GM18511 (cell line): Measurements from ENCODE around the gene TEDC2.
"Not testable (repeated sequence)": the region's sequence is repeated elsewhere in the genome, so short reads cannot be mapped to it uniquely, and the experiment has no call there.

Experiments used
- ATAC-seq: cut with Tn5 transposase; IDR thresholded peaks from one replicate; pipeline ENCODE4 v1.9.1; 2021; ENCODE audit warnings: mild to moderate bottlenecking, moderate library complexity; ENCODE audit not compliant: unreplicated experiment

TEDC2 gene

GRCh38 chr16:2437032-2437790 is 22.7 kb upstream of the TEDC2 start:
- no peak for ATAC-seq

- no peak for ATAC-seq
Observed at GRCh38 chr16:2438121-2438520, 21.8 kb upstream of the TEDC2 start.

- ATAC-seq = no peak
Observed at GRCh38 chr16:2439598-2439997, 20.3 kb upstream of the TEDC2 start.

GRCh38 chr16:2441143-2441804 is 18.6 kb upstream of the TEDC2 start:
- ATAC-seq = not testable (repeated sequence)

GRCh38 chr16:2443555-2443954 is 16.4 kb upstream of the TEDC2 start:
- no peak for ATAC-seq

- no peak for ATAC-seq
Observed at GRCh38 chr16:2447920-2448583, 11.9 kb upstream of the TEDC2 start.

- ATAC-seq = no peak
Observed at GRCh38 chr16:2449118-2449517, 10.8 kb upstream of the TEDC2 start.

- no peak for ATAC-seq
Observed at GRCh38 chr16:2450535-2450934, 9.4 kb upstream of the TEDC2 start.

- ATAC-seq = no peak
Observed at GRCh38 chr16:2450975-2451381, 8.9 kb upstream of the TEDC2 start.

GRCh38 chr16:2451851-2452320 is 8.0 kb upstream of the TEDC2 start:
- ATAC-seq = no peak

- ATAC-seq = no peak
Observed at GRCh38 chr16:2452650-2453049, 7.3 kb upstream of the TEDC2 start.

- ATAC-seq = no peak
Observed at GRCh38 chr16:2455081-2455845, 4.6 kb upstream of the TEDC2 start.

- ATAC-seq = no peak
Observed at GRCh38 chr16:2456551-2457153, 3.3 kb upstream of the TEDC2 start.

- ATAC-seq = no peak
Observed at GRCh38 chr16:2457267-2457666, 2.6 kb upstream of the TEDC2 start.

GRCh38 chr16:2457946-2458345 is 2.0 kb upstream of the TEDC2 start:
- ATAC-seq = no peak

- ATAC-seq = no peak
Observed at GRCh38 chr16:2458887-2459646, 842 bp upstream of the TEDC2 start.

GRCh38 chr16:2460391-2460713 is 443 bp downstream of the TEDC2 start:
- no peak for ATAC-seq

- no peak for ATAC-seq
Observed at GRCh38 chr16:2460916-2461315, 1.0 kb downstream of the TEDC2 start.

- ATAC-seq = no peak
Observed at GRCh38 chr16:2462031-2462866, 2.3 kb downstream of the TEDC2 start.
